HG02610 (cell line): ENCODE measurements around the gene EFCAB5.
"Not testable (repeated sequence)": the region's sequence is repeated elsewhere in the genome, so short reads cannot be mapped to it uniquely, and the experiment has no call there.

ENCODE experiments used
- ATAC-seq: cut with Tn5 transposase; IDR thresholded peaks from one replicate; pipeline ENCODE4 v1.9.1; 2021; ENCODE audit warnings: mild to moderate bottlenecking, moderate library complexity; ENCODE audit not compliant: unreplicated experiment

EFCAB5 gene

DNA sequence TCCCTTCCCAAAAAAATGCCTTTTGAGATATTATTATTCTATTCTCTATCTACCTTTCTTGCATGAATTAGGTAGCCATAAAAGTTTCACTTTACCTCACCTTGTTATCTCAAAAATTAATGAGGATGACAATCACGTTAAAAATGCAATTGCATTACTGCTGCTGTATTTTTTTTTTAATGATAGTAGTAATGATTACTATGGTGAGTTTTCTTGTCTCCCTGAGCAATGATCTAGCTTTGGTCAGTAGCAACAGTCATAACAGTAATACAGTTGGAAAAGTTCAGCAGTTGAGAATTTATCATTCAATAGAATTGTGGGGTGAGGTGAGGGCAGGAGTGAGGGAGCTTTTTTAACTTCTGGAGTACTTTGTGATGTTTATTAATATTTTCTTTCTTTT is at the start of gene EFCAB5:
TSS of gene EFCAB5 (plus strand) at position 301 of the 400 bp plus-strand sequence. CDS start 163 bp downstream, outside the sequence.
- ATAC-seq = no peak

DNA sequence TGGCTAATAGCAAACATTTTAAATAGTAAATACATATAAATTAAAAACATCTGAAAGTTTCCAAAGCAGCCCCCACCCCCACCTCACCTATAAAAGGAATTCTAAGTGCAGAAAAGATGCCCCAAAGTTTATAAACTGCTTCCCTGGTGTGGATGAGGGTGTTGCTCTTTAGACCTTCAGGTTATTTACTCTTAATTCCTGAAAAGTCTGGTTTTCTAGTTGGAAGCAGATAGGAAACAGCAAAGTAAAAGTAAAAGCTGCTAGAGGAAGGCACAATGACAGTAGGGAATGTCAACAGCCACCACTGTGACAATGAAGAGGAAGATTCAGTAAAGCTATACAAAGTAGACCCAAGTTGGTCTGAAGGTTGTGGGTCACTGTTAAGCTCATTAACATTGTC is 49.2 kb upstream of the EFCAB5 start:
- no peak for ATAC-seq

DNA sequence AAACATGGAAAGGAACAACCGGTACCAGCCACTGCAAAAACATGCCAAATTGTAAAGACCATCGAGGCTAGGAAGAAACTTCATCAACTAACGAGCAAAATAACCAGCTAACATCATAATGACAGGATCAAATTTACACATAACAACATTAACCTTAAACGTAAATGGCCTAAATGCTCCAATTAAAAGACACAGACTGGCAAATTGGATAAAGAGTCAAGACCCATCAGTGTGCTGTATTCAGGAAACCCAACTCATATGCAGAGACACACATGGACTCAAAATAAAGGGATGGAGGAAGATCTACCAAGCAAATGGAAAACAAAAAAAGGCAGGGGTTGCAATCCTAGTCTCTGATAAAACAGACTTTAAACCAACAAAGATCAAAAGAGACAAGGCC is 44.3 kb upstream of the EFCAB5 start:
- ATAC-seq = not testable (repeated sequence)

DNA sequence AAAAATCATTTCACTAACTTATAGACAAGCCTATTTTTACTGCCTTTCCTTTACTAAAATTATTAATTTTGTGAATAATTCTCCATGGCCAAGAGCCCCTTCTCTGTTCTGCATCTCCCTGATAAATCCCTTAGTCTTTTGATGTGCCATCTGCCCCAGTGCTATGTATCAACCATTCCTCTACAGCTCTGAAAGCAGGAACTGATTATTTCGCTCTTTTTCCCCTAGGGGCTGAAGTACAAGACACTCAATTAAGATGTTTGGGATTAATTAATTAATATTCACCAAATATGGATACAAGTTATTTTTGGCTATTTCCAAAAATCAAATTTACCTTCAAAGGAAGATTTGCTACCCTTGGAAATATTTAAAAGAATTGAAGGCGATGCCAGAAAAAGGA is 38.0 kb upstream of the EFCAB5 start:
- no peak for ATAC-seq

DNA sequence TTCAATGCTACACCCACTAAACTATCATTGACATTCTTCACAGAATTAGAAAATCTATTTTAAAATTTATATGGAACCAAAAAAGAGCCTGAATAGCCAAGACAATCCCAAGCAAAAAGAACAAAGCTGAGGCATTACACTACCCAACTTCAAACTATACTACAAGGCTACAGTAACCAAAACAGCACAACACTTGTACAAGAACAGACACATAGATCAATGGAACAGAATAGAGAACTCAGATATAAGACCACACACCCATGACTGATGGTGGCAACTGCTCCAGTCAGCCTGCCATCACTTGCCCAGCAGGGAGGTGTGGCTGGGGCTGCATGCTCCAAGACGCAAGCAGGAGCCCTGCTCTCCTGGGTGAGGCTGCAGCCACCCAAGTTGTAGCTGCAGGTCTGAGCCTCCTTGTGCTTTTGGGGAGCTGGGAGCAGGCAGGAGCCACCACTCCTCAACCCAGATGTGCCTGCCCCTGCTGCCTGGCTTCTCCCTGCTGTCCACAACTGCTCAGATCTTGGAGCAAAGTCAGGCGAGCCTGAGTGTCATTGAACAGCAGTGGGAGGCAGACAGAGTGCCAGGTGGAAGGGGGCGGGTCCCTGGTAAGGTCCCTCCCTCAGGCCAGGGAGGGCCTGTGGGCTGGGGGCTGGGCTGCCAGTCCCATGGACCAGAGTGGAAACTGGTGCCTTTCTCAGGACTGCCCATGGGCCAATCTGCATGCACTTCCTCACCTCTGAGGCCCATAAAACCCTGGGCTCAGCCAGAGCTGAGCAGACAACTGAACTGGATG is 36.2 kb upstream of the EFCAB5 start:
- no peak for ATAC-seq

DNA sequence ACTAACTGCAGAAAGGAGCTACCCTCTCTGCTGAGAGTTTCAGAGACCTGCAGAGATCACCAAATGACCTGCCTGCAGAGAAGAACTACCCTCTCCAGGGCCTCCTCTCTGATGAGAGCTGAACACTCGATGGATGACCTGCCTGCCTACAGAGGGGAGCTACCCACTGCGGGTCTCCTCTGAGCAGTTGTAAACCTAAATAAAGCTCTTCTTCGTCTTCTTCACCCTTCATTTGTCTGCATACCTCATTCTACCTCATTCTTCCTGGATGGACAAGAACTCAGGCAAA is 35.6 kb upstream of the EFCAB5 start:
- no peak for ATAC-seq

DNA sequence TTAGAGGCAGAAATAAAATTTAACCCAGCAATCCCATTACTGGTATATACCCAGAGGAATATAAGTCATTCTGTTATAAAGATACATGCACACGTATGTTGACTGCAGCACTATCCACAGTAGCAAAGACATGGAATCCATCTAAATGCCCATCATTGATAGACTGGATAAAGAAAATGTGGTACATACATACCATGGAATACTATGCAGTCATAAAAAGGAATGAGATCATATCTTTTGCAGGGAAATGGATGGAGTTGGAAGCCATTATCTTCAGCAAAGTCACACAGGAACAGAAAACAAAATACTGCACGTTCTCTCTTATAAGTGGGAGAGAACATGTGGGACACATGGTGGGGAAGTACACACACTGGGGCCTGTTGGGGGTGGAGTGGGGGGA is 34.5 kb upstream of the EFCAB5 start:
- no peak for ATAC-seq

DNA sequence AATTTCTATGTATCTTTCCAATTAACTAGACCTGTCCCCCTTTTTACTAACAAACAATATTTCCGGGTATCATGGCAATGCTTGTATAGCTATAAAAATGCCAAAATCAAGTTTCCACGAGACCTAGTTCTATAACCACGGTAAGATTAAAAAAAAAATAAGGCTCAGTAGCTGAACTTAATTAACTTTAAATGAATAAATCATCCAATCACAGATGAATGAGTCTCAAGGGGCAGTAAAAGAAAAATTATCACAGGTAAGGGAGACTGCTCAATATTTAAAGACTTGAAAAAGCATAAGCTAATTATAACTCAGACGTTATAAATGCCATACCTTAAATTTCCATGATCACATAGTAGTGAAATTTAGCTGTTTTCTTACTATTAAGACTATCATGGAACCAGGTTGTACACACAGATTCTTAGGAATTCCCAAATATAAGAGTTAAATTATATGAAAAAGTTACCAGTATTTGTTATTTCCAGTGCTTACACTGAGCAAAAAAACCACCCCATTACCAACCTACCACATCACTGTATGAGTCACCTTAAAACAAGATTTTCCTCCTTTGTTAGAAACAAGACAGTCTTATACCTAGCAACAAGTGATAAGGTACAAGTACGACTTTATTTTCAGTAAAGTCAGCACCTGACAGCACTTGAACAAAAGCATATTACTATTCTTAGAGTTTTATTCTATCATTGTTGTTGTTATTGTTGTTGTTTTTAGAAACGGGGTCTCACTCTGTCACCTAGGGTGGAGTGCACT is 32.0 kb upstream of the EFCAB5 start:
- no peak for ATAC-seq

DNA sequence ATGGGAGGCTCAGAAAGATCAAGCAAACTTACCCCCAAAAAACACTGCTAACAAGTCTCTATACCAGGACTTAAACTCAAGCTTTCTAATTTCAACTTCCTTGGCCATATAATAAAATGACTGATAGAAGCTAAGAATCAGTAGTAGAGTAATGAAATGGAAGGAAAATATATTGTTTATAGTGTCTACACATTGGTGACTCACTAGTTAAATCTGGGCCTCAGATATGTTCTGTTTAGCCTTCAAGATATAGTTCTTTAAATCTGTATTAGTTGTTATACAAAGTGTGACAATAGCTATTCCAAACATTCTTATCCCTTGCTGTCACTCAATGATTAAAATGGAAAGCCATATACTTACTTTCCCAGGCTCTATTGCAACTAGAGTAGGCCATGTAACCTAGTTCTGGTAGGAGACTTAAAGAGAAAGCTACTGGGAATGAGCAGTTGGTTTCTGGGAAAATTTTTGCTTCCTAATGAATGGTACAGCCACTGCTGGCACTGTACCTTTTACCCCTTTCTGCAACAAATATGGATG is 29.7 kb upstream of the EFCAB5 start:
- ATAC-seq = no peak

DNA sequence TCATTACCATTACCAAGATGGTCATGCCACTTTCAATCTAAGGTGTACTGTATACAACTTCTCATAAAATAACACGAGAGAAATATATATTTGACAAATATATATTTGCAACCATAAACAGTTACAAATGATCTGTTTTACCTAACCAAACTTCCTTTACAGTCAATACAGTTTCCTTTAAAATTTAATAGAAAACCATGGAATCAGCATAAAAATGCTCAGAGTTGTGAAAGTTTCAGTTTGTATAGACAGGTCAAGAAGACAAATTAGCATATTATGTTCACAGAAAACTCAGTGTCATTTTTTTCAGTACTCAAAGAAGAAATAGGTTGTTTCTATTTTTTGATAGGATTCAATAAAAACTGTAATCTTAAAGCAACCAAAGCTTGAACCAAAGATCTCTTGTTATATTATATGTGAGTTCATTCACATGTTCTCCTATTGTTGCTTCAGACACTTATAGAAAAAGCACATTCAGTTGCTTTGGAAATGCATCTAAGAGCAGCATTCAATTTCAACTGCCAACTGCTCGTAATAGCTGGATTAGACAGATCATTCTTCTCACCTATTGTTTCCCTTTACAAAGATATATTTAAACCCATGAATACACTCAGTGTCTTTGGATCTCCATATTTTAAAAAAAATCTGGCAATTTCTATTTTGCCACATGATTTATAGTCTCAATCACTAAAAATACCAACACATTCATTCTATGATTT is 26.5 kb upstream of the EFCAB5 start:
- no peak for ATAC-seq

DNA sequence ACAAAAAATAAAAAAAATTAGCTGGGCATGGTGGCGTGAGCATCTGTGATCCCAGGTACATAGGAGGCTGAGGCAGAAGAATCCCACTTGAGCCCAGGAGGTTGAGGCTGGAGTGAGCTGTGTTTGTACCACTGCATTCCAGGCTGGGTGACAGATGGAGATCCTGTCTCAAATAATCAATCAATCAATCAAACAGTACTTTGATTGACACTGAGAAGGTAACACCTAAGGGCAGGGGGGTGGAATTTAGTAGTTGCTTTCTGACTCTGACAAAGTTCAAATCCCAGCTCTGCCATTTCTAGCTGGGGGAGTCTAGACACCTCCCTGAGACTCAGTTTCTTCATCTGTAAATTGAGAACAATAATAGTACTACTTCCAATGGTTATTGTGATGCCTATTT is 23.4 kb upstream of the EFCAB5 start:
- no peak for ATAC-seq

DNA sequence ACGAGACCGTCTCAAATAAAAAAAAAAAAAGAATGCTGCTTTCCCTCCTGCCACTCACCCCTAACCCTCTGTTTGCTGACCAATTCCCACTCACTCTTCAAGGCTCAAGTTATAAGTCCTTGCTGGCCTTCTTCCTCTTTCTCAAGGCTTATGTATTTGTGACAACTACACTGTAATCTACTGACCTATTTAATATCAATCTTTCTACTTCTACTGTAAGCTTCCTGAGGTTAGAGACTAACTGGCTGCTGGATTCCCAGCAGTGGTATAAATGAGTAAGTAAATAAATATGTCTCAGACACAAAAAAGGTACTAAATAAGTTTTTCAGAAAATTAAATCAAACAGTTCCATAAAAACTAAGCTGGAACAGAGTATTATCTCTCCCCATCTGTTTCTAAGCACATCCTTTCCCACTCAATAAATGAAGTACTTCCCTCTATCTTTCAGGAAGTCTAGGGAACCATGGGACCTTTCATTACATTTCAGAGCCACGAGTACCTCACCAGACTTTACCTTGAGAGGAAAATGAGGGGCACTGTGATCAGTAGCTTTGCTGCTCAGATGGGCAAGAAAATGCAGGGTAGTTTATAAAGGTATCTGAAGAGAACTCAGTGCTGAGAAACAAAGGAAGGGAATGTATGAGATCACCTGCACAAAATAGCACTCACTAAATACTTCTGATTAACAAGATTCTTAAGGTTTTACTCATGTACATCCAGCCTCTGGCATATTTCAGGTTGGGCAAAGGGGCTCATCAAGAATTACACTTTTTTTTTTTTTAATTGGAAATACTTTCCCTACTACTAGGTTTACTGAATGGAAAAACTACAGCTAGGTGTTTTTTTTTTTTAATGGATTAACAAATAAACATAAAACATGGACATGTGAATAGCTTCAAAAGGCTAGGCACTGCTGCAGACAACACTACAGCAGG is 22.2 kb upstream of the EFCAB5 start:
- no peak for ATAC-seq

DNA sequence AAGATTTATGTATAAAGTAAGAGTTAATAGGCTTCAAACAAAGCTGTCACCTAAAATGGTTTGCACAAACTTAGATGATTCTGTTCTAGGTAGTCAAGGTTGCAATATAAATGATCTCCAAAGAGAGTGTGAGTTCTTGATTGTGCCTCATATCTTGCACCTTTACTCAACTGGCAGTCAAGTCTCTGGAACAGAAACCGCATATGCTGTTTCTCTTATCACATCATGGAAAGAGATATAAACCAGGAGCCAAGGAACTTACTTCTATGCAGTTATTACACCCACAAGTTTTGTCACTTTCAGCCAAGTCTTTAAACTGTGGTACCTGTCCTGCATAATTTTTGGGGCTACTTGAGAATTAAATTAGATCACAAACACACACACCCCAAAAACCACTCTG is 16.6 kb upstream of the EFCAB5 start:
- no peak for ATAC-seq

DNA sequence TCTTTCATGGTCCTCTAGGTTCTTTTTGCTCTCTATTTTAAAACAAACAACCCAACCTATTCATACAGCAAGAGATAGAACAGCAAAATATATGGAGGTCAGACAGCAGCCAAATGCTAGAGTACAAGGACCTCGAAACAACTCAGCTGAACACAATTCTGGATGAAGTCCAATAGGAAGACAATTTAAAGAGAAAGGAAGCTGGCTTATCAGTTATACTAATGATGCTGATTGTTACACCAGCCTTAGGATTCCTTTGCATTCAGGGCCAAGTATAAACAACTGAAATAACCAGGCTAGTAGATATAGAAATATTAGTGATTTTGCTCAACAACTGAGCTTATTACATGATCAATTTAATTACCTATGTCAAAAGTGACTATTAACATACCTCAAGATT is 13.9 kb upstream of the EFCAB5 start:
- no peak for ATAC-seq

DNA sequence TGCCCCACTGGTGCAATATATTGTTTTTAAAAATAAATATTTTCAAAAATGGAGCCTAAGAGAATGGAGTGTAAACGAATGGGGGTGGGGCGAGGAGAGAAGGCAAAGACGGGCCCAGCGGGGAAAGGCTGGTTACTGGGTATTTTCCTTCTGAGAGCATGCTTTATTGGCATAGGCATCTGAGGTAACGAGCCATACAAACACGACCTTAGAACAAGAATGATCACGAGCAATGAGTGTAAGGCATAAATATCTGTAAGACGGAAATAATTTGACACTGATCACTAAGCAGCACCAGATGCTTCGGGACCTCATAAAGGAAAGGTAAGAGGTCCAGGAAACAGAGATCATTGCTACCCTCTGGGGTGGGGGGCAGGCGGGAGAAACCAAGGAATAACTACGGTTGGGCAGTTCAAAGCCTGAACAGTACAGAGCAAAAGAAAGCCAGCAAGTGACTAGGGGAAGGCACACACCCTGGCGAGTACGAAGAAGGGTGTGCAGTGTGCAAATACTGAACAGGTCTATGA is 12.4 kb upstream of the EFCAB5 start:
- no peak for ATAC-seq

DNA sequence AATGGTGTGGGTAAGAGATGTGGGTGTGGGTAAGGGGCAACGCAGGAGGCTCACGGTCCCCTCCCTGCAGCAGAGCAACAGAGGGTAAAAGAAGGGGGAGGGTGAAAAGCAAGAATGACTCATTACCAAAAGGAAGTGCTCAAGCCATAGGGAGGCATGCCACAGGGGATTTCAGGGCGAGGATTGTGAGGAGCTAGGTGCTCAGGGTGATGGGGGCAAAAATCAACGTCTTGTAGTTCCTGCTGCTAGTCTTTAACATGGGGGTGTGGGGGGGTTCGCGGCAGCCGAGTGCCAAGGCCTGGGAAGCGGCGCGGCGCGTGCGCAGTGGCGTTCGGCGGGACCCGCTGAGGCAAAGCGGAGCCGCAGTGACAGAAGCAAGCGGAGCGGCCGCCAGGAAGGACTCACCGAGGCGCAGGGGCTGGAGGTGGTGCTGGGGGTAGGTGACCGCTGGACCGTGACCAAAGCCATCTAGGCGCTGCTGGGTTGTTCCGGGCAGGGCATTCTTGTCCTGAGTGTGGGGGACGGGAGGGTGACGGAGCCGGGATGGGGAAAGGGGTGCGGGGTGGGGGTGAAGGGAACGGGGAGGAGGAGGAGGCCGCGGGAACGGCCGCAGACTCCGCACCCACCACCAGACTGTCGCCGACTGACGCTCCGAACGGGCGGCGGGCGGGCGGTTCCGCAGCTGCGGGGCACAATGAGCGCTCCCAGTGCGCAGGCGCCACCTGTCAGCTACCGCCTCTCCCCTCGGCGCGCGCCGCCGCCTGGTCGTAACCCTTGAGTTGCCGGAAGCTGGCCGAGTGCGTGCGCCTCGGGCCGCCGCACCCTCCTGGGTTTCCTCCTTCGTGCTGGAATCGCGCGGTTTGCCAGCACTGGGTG is 11.7 kb upstream of the EFCAB5 start, which contains the start of gene SSH2:
TSS of gene SSH2 (minus strand) at position 696 of the 876 bp plus-strand sequence. CDS start at position 468, 228 bp downstream.
- peak; percentile 45 for ATAC-seq

DNA sequence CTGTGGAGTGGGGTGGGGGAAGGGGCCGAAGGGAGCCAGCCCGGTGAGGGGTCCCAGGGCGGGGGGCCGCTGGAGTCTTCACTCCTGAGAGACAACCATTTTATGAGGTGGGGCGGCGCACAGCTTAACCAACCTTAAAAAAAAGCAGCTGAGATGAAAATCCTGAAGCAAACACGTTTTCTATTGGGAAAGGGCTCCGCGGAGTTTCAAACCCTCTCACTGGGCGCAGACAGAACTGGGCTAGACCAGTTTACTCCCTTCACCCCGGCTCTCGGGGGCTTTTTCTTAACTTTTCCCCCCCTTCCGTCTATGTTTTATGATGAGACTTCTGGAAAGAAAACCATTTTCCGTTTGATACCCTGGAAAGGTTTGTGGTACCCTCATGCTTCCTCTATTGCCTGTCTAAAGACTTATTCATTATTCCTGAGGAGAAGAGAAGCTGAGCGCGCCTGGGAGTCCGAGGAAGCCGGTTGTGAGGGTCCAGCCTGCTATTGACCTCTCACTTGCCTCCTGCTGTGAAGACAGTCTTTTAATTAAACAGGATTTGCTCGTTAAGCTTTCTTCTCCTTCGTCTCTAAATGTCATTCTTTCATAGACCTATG is 10.9 kb upstream of the EFCAB5 start:
- ATAC-seq = no peak

DNA sequence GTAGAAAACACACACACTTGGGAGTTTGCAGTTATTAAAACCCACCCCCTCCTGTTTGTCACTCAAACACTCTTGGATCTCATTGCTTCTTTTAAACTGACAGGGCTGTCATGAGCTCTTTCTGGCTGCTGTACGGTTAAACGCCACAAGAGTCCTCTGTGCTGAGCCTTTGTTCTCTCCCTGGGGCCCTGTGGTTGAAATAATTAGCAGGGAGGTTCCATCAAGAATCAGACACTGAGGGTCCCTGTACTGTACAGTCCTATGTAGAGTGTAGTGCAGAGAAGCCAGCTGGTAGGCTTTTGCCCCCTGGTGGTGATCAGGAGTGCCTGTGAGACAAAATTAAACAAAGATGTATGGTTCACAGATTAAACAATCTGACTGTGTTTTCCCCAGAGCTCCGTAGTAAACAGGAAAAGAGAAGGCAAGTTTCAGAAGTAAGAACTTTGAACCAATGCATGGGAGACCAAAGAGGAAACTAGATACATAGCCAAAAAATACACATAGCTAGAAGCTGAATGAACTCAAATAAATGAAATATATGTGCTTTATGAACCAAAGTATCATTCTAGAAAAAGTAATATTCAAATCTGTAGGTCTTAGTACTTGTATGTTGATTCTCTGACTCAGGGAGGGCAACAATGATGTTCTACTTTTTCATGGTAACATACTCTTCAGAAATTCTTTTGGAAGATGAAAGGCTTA is 10.1 kb upstream of the EFCAB5 start:
- ATAC-seq = peak; percentile 73
